NCI-H2171 treated with DMSO at 0.1 percent for 48 hours (cell line): Measurements from ENCODE around the gene NFYC.

Source experiments
- DNase-seq: peaks from one replicate; lab custom pipeline; 2025; lab: John Stamatoyannopoulos, UW

Gene NFYC

DNA sequence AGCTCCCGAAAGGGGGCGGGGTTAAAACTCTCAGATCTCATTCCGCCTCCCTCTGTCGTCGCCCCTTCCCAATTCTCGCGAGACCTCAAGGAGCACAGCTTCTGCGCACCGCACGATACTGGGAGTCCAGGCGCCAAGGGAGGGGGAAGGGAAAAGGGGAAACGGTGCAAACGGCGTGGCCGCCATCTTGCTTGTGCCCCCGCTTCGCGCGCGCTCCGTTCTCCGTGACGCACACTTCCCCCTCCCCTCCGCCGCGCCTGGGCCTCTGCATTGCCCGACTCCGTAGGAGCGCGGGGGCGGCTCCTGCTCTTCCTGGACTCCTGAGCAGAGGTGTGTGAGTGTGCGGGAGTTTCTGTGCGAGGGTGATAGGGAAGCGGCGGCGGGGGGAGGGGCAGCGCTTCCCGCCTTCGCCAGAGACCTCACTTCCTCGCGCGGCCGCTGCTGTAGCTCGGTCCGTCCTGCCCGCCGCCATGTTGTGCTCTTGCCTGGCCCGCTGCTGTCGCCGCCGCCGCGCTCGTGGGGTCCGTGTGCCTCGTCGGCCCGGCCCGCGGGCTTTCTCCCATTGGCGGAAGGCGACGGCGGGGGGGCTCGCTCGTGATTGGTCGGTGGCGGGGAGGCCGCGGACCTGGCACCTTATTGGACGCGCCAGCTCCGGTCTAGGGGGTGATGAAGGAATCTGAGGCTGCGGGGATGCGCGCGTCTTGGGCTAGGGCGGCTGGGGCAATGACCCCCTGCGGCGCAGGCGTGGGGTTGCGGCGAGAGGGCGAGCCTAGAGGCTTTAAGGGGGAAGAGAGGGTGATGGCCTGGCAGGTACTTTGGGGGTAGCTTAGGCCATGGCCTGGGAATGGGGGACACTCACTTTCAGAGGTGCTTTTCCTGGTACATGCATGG is at the start of gene NFYC:
TSS of gene NFYC (plus strand) at position 167 of the 891 bp plus-strand sequence. CDS start 47,140 bp downstream, outside the sequence.
- peak; percentile 98 for DNase-seq

- no peak for DNase-seq
These were observed 46.3 kb upstream of the NFYC start for GRCh38 chr1:40645118-40645680.

DNA sequence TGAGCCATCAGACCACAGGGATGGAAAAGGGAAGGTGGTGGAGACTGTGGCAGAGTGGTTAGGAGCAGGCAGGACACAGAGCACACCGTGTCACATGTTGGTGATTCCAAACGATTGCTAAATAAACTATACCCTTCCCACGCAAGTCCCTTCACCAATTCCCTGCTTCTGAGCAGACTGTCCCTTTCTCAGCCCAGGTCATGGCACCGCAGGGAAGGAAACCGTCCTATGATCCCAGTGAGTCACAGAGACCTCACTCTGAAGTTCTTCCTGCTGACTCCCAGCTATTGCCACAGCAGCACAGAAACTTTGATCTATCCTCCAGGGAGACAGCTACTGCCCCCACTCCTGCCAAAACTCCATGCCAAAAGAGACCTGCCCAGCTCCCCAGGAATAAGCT is 45.2 kb upstream of the NFYC start:
- DNase-seq: no peak

DNA sequence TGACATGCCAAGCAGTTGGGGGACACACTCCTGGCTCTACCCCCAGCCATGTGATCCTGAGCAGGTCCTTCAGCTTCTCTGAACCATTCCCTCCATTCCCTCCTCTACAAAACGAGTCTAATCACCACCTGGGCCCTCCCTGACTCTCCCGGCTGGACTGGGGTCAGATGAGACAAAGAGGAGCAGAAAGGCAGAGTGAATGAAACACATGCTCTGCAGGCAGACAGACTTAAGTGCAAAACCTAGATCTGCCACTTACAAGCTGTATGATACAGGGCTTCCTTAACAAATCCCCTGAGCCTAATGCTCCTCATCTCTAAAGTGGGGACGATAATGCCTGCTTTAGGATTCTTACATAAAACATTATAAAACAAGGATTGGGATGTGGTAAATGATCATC is 43.3 kb upstream of the NFYC start:
- no peak for DNase-seq

- no peak for DNase-seq
These were observed 42.4 kb upstream of the NFYC start for GRCh38 chr1:40648928-40649591.

- no peak for DNase-seq
These were observed 41.9 kb upstream of the NFYC start for GRCh38 chr1:40649592-40649930.

- no peak for DNase-seq
These were observed 41.4 kb upstream of the NFYC start for GRCh38 chr1:40650075-40650474.

DNA sequence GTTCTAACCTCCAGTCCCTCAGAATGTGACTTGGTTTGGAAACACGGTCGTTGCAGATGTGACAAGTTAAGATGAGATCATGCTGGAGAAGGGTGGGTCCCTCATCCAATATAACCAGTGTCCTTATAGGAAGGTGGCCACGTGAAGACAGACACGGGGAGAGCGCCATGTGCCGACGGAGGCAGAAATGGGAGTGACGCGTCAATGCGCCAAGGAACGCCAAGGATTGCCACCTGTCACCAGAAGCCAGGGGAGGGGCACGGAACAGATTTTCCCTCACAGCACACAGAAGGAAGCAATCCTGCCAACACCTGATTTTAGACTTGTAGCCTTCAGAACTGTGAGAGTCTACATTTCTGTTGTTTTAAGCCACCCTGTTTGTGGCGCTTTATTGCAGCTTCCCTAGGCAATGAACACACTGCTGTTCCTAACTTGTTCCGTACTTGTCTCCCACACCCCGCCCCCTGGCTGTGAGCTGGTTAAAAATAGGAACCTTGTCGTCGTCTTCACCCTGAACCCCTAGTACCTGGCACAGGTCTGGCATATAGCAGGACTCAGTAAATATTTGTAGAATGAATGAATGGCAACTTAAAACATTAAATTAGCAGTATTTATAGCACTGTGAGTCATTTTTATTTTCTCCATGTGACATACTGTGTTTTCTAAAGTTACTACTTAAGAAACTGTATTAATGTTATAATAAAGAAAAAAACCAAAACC is 40.2 kb upstream of the NFYC start:
- peak; percentile 93 for DNase-seq

- no peak for DNase-seq
These were observed 39.0 kb upstream of the NFYC start for GRCh38 chr1:40652468-40652867.

GRCh38 chr1:40652979-40653378 is 38.5 kb upstream of the NFYC start:
- no peak for DNase-seq

DNA sequence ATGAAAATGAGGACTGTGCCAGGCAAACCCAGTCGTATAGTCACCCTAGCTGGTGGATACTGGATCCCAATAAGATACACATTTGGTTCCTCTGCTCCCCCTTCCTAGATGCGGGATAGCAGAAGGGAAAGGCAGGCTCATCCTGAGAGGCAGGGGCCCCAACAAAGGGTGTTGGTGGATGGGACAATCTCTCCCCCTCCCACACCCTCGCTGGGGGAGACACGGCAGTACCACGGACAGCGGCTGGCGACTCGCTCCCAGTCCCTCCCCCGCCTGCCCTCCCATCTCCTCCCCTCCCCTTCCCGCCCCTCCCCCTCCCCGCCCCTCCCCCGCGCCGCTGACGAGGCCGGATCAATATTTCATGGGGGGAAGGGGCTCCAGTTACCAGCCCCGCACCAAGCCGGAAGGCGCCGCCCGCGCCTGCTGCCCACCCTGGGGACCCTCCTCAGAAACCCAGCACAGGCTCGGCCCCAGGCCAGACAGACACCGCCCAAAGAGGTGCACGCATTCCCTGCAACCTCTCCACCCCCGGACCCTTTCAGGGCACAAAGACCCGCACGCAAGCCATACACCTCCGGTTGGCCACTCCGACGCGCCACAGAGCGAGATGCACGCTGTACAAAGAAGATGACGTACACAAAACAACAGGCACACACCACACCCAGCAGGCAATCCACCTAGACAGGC is 37.5 kb upstream of the NFYC start:
- no peak for DNase-seq

DNA sequence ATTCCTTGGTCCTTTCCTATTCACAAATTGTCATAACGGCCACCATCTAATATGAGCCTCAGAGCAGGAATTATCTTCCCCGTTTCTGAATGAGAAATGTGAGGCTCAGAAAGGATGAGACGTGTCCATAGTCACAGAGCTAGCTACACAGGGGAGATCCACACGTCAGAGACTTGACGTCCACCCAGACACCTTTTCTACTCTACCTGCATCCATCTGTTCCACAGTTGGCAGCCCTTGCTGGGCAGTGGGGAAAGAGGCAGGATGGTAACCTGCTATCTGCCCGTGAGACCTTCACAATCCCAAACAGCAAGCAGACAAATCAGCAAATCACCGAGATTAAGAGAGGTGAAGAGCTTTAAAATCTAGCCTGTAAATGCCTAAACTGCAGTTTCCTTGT is 34.5 kb upstream of the NFYC start:
- DNase-seq: no peak

- DNase-seq: no peak
These were observed 32.5 kb upstream of the NFYC start for GRCh38 chr1:40658751-40659648.

DNA sequence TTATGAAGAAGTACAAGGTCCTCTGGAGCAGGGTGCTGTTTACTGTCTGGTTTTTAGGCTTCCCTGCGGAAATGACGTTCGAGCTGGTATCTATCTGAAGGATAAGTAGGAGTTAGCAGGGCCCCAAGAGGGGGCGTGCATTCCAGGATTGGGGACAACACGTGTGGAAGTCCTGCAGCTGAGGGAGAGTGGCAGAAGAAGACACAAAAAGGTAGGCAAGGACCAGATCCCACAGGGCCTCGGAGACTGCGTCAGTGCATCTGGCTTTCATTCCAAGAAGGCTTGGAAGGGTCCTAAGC is 31.9 kb upstream of the NFYC start:
- DNase-seq: no peak

- no peak for DNase-seq
These were observed 29.8 kb upstream of the NFYC start for GRCh38 chr1:40661678-40662077.

DNA sequence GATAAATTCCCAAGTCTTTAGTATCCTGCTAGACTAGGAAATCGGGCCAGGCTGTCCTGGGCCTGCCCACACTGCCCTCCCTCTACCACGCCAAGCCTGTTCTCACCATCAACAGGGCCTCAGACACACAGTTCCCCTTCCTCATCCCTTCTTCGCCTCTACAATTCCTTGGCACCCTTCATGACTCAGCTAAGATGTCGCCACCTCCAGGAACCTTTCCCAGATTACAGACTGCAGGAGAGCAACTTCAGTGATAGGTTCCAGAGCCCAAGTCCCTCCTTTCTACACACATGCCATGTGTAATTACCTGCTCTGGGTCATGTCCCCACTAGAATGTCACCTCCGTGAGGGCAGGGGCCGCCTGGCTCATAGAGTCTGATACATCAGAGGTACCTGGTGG is 29.4 kb upstream of the NFYC start:
- DNase-seq: no peak

GRCh38 chr1:40662864-40663263 is 28.6 kb upstream of the NFYC start:
- peak; percentile 45 for DNase-seq

- peak; percentile 87 for DNase-seq
These were observed 28.0 kb upstream of the NFYC start for GRCh38 chr1:40663324-40664166.

DNA sequence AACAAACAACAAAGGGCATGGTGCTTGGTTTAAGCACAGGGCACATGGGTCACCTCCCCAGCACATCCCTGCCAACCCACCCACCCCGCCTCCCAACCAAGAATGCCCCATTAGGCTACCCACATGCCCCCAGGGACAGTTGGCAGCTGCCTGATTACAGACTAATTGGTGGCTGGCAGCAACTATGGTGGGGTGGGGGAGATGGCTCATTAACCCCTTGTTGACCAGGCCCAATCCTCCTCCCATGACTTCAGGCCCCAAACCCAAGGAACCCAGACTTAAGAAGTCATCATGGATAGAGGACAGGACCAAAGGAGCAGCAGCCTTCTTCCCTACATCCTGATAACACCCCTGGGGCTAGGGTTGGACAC is 27.4 kb upstream of the NFYC start:
- peak; percentile 71 for DNase-seq

DNA sequence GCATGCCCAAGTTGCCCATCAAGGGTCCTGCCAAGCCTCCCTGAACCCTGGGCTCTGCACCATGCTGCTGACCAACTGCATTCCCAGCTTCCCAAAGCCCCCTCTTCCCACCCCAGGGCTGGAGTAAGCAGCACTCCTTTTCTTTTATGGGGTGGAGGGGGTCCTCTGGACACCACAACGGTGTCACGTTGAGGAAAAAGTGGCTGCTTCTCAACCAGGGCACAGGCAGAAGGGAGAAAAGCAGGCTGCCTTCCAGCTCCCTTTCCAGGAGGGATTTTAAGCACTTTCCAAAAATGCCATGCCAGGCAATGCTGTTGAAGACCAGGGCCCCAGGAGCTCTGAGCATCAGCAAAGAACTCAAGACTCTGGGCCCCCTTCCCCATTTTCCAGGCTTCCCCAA is 26.7 kb upstream of the NFYC start:
- peak; percentile 9 for DNase-seq
